ENCODE results near the gene SYNDIG1.

GRCh38 chr20:24697411-24697810 lies 228.0 kb downstream of the SYNDIG1 start:
- TF ChIP-seq CTCF (IDR thresholded peaks at IDR 0.05; ENCODE audit: insufficient read depth, low read length) (no peak), POLR2AphosphoS5 (IDR thresholded peaks at IDR 0.05; ENCODE audit: low read depth) (no peak), REST (IDR thresholded peaks at IDR 0.05; ENCODE audit: insufficient replicate concordance, low read depth) (no peak), SPI1 (IDR thresholded peaks at IDR 0.05; ENCODE audit: borderline replicate concordance, low read depth) (no peak)
